HCT116 (cell line): ENCODE data around the gene PRKN. TPM values are rescaled to one million over a fixed set of nuclear protein-coding genes. Genes with fewer than 3 reads are reported as not detected.

Experiments
- ATAC-seq: fragments of 200-7000 bp; cut with Tn5 transposase; 2 replicates; pipeline ENCODE4 v1.9.1; 2020; ENCODE audit warnings: mild to moderate bottlenecking, moderate library complexity
- BruUV-seq: library from RNA; stranded (reverse); fragments of 400-500 nt; replicated peaks from 2 replicates; lab custom pipeline; 2021; lab: Mats Ljungman, UMichigan
- CTCF ChIA-PET: fragments of 300-600 bp; sonication (Branson Sonifier 250); formaldehyde crosslinking; loops from one replicate; lab custom pipeline; 2021; ENCODE audit warnings: antibody characterized with exemption; lab: Charles Lee
- POLR2A ChIA-PET: fragments of 300-600, 350-600 bp; sonication (Branson Sonifier 250); formaldehyde crosslinking; loops from one replicate; lab custom pipeline; 2021; ENCODE audit warnings: antibody characterized with exemption; lab: Charles Lee
- RAD21 ChIA-PET, 2 experiments: fragments of 300-600 bp; sonication (Branson Sonifier 250); formaldehyde crosslinking; loops; one replicate each; lab custom pipeline; 2023; ENCODE audit warnings: low total read pairs in 2 of 2; ENCODE audit not compliant: uncharacterized antibody in 2 of 2, unreplicated experiment in 2 of 2, low non-redundant PET in 1 of 2; lab: Charles Lee
- DNase-seq: peaks from one replicate; pipeline ENCODE4 v3.0.0-alpha.2; 2010; ENCODE audit warnings: low read depth, low spot score
- H2AFZ ChIP-seq: fragments of 200-600 bp; shearing (Covaris generic), sonication (generic); 2 replicates; pipeline ENCODE4 v1.6.1; 2017; ENCODE audit warnings: low read depth, mixed run types, mixed read lengths, antibody characterized with exemption, low read length; ENCODE audit not compliant: poor library complexity, severe bottlenecking
- H3K27ac ChIP-seq: 2 replicates; pipeline ENCODE4 v1.5.1; 2012; ENCODE audit warnings: low read depth, low read length
- H3K27me3 ChIP-seq: fragments of 200-600 bp; sonication (generic); 2 replicates; pipeline ENCODE4 v1.6.1; 2016; ENCODE audit warnings: mixed run types, low read length, mixed read lengths; ENCODE audit not compliant: insufficient read depth
- H3K36me3 ChIP-seq, 2 experiments: fragments of 200-500 bp in 1 of 2; fragments of 200-600 bp in 1 of 2; sonication (Bioruptor generic) in 1 of 2; sonication (generic) in 1 of 2; 2 replicates each; pipeline versions ENCODE4 v1.5.1 to v1.6.1; 2014 to 2016; ENCODE audit warnings: low read length in 2 of 2, inconsistent platforms in 1 of 2, mixed read lengths in 1 of 2, mixed run types in 1 of 2; ENCODE audit not compliant: insufficient read depth in 2 of 2, control insufficient read depth in 1 of 2
- H3K4me1 ChIP-seq, 2 experiments: fragments of 200-600 bp in 1 of 2; sonication (generic) in 1 of 2; 2 replicates each; pipeline versions ENCODE4 v1.5.1 to v1.6.1; 2012 to 2017; ENCODE audit warnings: low read length in 2 of 2, inconsistent platforms in 1 of 2, mild to moderate bottlenecking in 1 of 2, mixed read lengths in 1 of 2, mixed run types in 1 of 2, moderate library complexity in 1 of 2; ENCODE audit not compliant: insufficient read depth in 2 of 2, control insufficient read depth in 1 of 2
- H3K4me2 ChIP-seq: fragments of 200-600 bp; sonication (generic); 2 replicates; pipeline ENCODE4 v1.6.1; 2017; ENCODE audit warnings: mixed run types, low read length, mixed read lengths
- H3K4me3 ChIP-seq, 2 experiments: fragments of 200-600 bp in 1 of 2; sonication (generic) in 1 of 2; replicated peaks in 1 of 2; 2 replicates each; pipeline ENCODE4 v1.5.1; 2011 to 2016; ENCODE audit warnings: low read length in 2 of 2, control low read depth in 1 of 2, low read depth in 1 of 2, mild to moderate bottlenecking in 1 of 2, mixed read lengths in 1 of 2, mixed run types in 1 of 2
- H3K79me2 ChIP-seq: fragments of 200-600 bp; sonication (generic); 2 replicates; pipeline ENCODE4 v1.6.1; 2017; ENCODE audit warnings: mild to moderate bottlenecking, mixed run types, low read length, moderate library complexity, mixed read lengths; ENCODE audit not compliant: insufficient read depth
- H3K9ac ChIP-seq: fragments of 200-600 bp; sonication (generic); 2 replicates; pipeline ENCODE4 v1.6.1; 2016; ENCODE audit warnings: low read length, mixed read lengths
- H3K9me2 ChIP-seq: fragments of 200-600 bp; sonication (generic), shearing (Covaris generic); 2 replicates; pipeline ENCODE4 v1.6.1; 2017; ENCODE audit warnings: mixed run types, mild to moderate bottlenecking, moderate library complexity; ENCODE audit not compliant: insufficient read depth
- H3K9me3 ChIP-seq, 2 experiments: fragments of 200-500 bp in 1 of 2; fragments of 200-600 bp in 1 of 2; sonication (Bioruptor generic) in 1 of 2; sonication (generic) in 1 of 2; 2 replicates each; pipeline ENCODE4 v1.6.1; 2014 to 2017; ENCODE audit warnings: low read length in 2 of 2, mixed read lengths in 2 of 2, inconsistent platforms in 1 of 2, low read depth in 1 of 2, mild to moderate bottlenecking in 1 of 2, mixed run types in 1 of 2, moderate library complexity in 1 of 2; ENCODE audit not compliant: control insufficient read depth in 1 of 2, insufficient read depth in 1 of 2
- H4K20me1 ChIP-seq: fragments of 200-600 bp; sonication (generic), shearing (Covaris generic); 2 replicates; pipeline ENCODE4 v1.6.1; 2017; ENCODE audit warnings: mixed run types, mild to moderate bottlenecking, moderate library complexity; ENCODE audit not compliant: insufficient read depth
- CEBPB ChIP-seq: IDR thresholded peaks from 2 replicates; pipeline ENCODE4 v1.6.1; 2012; ENCODE audit warnings: low read depth
- EGR1 ChIP-seq: IDR thresholded peaks from 2 replicates; pipeline ENCODE4 v1.6.1; 2012; ENCODE audit warnings: low read depth
- EZH2 ChIP-seq: fragments of 200-600 bp; sonication (generic); IDR thresholded peaks from 2 replicates; pipeline ENCODE4 v1.6.1; 2017; ENCODE audit warnings: antibody characterized with exemption, mixed run types
- FOSL1 ChIP-seq: IDR thresholded peaks from 2 replicates; pipeline ENCODE4 v1.6.1; 2012; ENCODE audit warnings: low read depth
- POLR2A ChIP-seq: IDR thresholded peaks from 2 replicates; pipeline ENCODE4 v1.7.0; 2011; ENCODE audit warnings: borderline replicate concordance; ENCODE audit not compliant: insufficient read depth, insufficient read length; ENCODE audit errors: extremely low read depth
- SP1 ChIP-seq: IDR thresholded peaks from 2 replicates; pipeline ENCODE4 v1.6.1; 2012; ENCODE audit warnings: low read depth
- YY1 ChIP-seq: IDR thresholded peaks from 2 replicates; pipeline ENCODE4 v1.6.1; 2011; ENCODE audit warnings: low read length, low read depth, moderate library complexity, mild to moderate bottlenecking; ENCODE audit not compliant: insufficient replicate concordance; ENCODE audit errors: extremely low read depth
- intact Hi-C: fragments of 100-400 bp; cut with micrococcal nuclease; formaldehyde crosslinking; loops from 2 replicates; pipeline ENCODE4 v1.10.0; 2022
- total RNA-seq: library from RNA; stranded (reverse); gene quantifications from one replicate; pipeline ENCODE4 v1.2.1, GENCODE V29; 2021; ENCODE audit not compliant: unreplicated experiment
- TF ChIP-seq, protein P1 (sequence below): IDR thresholded peaks from 2 replicates; pipeline ENCODE4 v1.6.1; 2011; ENCODE audit warnings: mild to moderate bottlenecking, low read length, moderate library complexity; ENCODE audit not compliant: insufficient replicate concordance; ENCODE audit errors: extremely low read depth

Gene PRKN
- total RNA-seq, 1 experiment from 2014 or later = 2.6 TPM

DNA sequence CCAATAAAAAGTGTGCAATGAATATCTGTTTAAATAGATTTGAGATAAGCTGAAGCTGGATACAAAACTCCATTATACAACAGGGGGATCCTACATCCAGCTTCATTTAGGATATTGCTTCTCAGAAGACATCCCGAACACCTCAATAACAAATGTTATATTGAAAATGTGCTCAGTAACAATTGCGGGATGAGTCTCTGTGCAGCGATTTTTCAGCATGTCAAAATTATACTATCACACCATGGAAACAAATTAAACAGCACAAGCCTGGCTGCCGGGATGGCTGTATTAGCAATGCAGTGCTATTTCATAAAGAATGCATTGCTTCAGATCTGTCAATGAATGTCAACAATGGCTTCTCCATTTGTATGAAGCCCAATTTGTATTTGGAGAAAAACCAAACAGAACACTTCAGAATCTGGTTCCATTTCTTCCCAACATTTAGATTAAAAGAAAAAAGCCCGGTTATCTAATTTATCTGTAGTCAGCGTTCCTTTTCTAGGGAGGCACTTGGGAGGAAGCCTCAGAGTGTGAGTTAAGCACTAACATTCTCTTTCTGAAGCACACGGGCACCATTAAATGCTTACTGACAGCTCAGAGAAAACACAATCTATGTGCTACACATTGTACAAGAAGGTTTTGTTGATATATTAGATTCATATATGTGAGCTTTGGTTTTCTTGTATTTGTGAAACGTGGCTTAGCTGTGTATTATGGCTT, 1142.8 kb downstream of the PRKN start (continued):
- TF ChIP-seq, protein P1, sequence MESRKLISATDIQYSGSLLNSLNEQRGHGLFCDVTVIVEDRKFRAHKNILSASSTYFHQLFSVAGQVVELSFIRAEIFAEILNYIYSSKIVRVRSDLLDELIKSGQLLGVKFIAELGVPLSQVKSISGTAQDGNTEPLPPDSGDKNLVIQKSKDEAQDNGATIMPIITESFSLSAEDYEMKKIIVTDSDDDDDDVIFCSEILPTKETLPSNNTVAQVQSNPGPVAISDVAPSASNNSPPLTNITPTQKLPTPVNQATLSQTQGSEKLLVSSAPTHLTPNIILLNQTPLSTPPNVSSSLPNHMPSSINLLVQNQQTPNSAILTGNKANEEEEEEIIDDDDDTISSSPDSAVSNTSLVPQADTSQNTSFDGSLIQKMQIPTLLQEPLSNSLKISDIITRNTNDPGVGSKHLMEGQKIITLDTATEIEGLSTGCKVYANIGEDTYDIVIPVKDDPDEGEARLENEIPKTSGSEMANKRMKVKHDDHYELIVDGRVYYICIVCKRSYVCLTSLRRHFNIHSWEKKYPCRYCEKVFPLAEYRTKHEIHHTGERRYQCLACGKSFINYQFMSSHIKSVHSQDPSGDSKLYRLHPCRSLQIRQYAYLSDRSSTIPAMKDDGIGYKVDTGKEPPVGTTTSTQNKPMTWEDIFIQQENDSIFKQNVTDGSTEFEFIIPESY = no peak
- no peak for TF ChIP-seq EGR1
- TF ChIP-seq, all 23 proteins: peak for 0

DNA sequence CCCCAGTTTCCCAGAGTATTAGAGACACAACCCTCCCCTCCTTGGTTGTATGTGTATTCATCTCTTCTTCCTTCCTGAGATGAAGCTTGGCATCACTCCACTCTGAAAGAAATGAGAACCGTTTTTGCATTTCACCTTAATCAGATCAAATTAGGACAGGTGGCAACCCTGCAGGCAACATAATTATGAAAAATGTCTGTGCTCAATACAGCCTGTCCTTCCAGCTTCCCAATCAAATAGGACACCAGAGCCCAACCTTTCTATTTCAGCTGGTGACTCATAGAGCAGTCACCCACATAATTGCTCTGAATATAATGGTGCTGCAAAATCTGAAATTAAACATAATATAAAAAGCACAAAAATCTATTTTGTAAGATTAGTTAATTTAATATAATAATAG, 1143.5 kb downstream of the PRKN start:
- no peaks in the 10 kb centered on the region for H3K27me3 ChIP-seq
- CTCF ChIA-PET = no interaction called here
- RAD21 ChIA-PET = no interaction called here
- DNase-seq = no peak
- H3K4me1 ChIP-seq = 0 out of 4 replicates have a peak, but pooled peaks cover 0 to 2% of the 10 kb centered on the region in 2 experiments
- no TSS peak for BruUV-seq
- H3K27ac ChIP-seq = no peak overlapping the region
- H3K4me3 ChIP-seq = no peak overlapping the region
- POLR2A ChIA-PET = no interaction called here
- H3K4me2 ChIP-seq = no peak overlapping the region
- no peak for ATAC-seq
- no peaks in the 10 kb centered on the region for H3K9me3 ChIP-seq
- TF ChIP-seq FOSL1 (peak; percentile 34; the same call in 1 of the 2 replicates), EZH2 (no peak)
- H3K9me2 ChIP-seq = no peaks in the 10 kb centered on the region
- H2AFZ ChIP-seq = no peak overlapping the region
- H3K79me2 ChIP-seq = no peaks in the 10 kb centered on the region
- no peak overlapping the region for H3K9ac ChIP-seq
- intact Hi-C loops = no loop called here
- H3K36me3 ChIP-seq = no peaks in the 10 kb centered on the region
- no peaks in the 10 kb centered on the region for H4K20me1 ChIP-seq

GRCh38 chr6:161583584-161583983, 1144.0 kb downstream of the PRKN start:
- TF ChIP-seq POLR2A = no peak
- TF ChIP-seq CEBPB = peak; percentile 82
- TF ChIP-seq FOSL1 = peak; percentile 32; the same call in 1 of the 2 replicates
- TF ChIP-seq, protein P1 = no peak
- TF ChIP-seq YY1 = no peak
- TF ChIP-seq SP1 = peak; percentile 27; the same call in 1 of the 2 replicates
- ATAC-seq (no peak), DNase-seq (no peak)
- no TSS peak for BruUV-seq
- Histone ChIP-seq H3K9ac (no peak overlapping the region), H3K36me3 (no peaks in the 10 kb centered on the region), H3K27me3 (no peaks in the 10 kb centered on the region), H3K4me1 (0 out of 4 replicates have a peak, but pooled peaks cover 0 to 2% of the 10 kb centered on the region in 2 experiments), H3K9me3 (no peaks in the 10 kb centered on the region), H3K9me2 (no peaks in the 10 kb centered on the region), H3K79me2 (no peaks in the 10 kb centered on the region), H3K27ac (no peak overlapping the region), H3K4me3 (no peak overlapping the region), H2AFZ (no peak overlapping the region), H4K20me1 (no peaks in the 10 kb centered on the region), H3K4me2 (no peak overlapping the region)
- intact Hi-C loops = no loop called here
- ChIA-PET CTCF (no interaction called here), RAD21 (no interaction called here), POLR2A (no interaction called here)
